PFSK-1 (cell line): ENCODE measurements around the gene CDKN1A.

Source experiments
- FOXP2 ChIP-seq: optimal IDR thresholded peaks from 2 replicates; pipeline ENCODE3; 2011; ENCODE audit warnings: borderline replicate concordance, control low read depth, inconsistent platforms; ENCODE audit not compliant: insufficient read depth; ENCODE audit errors: extremely low read length, extremely low read depth
- POLR2AphosphoS5 ChIP-seq: IDR thresholded peaks from 2 replicates; pipeline ENCODE4 v1.6.1; 2012; ENCODE audit warnings: low read depth, mild to moderate bottlenecking, control low read depth, low read length, moderate library complexity
- REST ChIP-seq, 2 experiments: IDR thresholded peaks; 2 replicates each; pipeline versions ENCODE4 v1.6.1 to v1.8.0; 2011 to 2012; ENCODE audit warnings: low read depth in 2 of 2, low read length in 2 of 2, control low read depth in 1 of 2, inconsistent platforms in 1 of 2, mild to moderate bottlenecking in 1 of 2, moderate library complexity in 1 of 2; ENCODE audit not compliant: insufficient read depth in 1 of 2
- SIN3A ChIP-seq: IDR thresholded peaks from 2 replicates; pipeline ENCODE4 v1.6.1; 2012; ENCODE audit warnings: mild to moderate bottlenecking, low read length, moderate library complexity, borderline replicate concordance; ENCODE audit not compliant: insufficient read depth
- TAF1 ChIP-seq: IDR thresholded peaks from 2 replicates; pipeline ENCODE4 v1.6.1; 2012; ENCODE audit warnings: low read length, control low read depth, borderline replicate concordance; ENCODE audit not compliant: insufficient read depth

Gene CDKN1A

GRCh38 chr6:36633915-36634314, 44.6 kb upstream of the CDKN1A start:
- no peak for TF ChIP-seq TAF1
- 0 out of 4 replicates have a peak, but pooled peaks of 1 of the 2 experiments have one; percentile 59 for TF ChIP-seq REST (IDR thresholded peaks at IDR 0.05; ENCODE audit: insufficient read depth in 1 of 2, low read depth in 2 of 2, low read length in 2 of 2)

GRCh38 chr6:36634317-36635108, 44.0 kb upstream of the CDKN1A start:
- TF ChIP-seq TAF1 (no peak), FOXP2 (no peak), POLR2AphosphoS5 (no peak), REST (IDR thresholded peaks at IDR 0.05; ENCODE audit: insufficient read depth in 1 of 2, low read depth in 2 of 2, low read length in 2 of 2) (no peak), SIN3A (no peak)

- TF ChIP-seq REST (IDR thresholded peaks at IDR 0.05; ENCODE audit: insufficient read depth in 1 of 2, low read depth in 2 of 2, low read length in 2 of 2) (no peak), TAF1 (no peak), POLR2AphosphoS5 (no peak), SIN3A (no peak), FOXP2 (no peak)
Measured at GRCh38 chr6:36636283-36636682, 42.2 kb upstream of the CDKN1A start.

- TF ChIP-seq SIN3A = no peak
- no peak for TF ChIP-seq TAF1
- TF ChIP-seq POLR2AphosphoS5 = no peak
- no peak for TF ChIP-seq FOXP2
- no peak for TF ChIP-seq REST (IDR thresholded peaks at IDR 0.05; ENCODE audit: insufficient read depth in 1 of 2, low read depth in 2 of 2, low read length in 2 of 2)
Measured at GRCh38 chr6:36636687-36637418, 41.7 kb upstream of the CDKN1A start.
